HG03565 (cell line): ENCODE results near the gene SSBP3.

ENCODE experiments used
- ATAC-seq: cut with Tn5 transposase; IDR thresholded peaks from one replicate; pipeline ENCODE4 v1.9.1; 2021; ENCODE audit warnings: mild to moderate bottlenecking, moderate library complexity; ENCODE audit not compliant: unreplicated experiment

Gene SSBP3

DNA sequence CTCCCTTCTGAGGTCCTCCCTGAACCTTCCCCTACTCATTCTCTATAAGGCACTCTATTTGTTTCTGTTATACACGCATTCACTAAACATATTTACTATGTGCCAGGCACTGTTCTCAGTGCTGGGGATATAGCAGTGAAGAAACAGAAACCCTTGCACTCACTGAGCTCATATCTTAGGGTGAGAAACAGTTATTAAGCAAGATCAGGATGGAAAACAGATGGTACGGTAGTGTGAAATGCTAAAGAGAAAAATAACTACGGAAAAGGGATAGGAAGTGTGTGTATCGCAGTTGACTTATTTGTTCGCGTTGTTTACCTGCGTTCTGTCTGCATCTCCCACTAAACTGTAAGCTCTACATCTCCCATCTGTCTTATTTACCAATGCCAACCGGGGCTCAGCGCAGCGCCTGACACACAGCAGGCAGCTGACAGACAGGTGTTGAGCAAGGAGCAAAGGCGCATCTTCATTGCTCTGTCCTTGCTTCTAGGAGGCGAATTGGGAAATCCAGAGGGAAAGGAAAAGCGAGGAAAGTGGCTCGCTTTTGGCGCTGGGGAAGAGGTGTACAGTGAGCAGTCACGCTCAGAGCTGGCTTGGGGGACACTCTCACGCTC is 206.9 kb downstream of the SSBP3 start:
- peak; percentile 2 for ATAC-seq

DNA sequence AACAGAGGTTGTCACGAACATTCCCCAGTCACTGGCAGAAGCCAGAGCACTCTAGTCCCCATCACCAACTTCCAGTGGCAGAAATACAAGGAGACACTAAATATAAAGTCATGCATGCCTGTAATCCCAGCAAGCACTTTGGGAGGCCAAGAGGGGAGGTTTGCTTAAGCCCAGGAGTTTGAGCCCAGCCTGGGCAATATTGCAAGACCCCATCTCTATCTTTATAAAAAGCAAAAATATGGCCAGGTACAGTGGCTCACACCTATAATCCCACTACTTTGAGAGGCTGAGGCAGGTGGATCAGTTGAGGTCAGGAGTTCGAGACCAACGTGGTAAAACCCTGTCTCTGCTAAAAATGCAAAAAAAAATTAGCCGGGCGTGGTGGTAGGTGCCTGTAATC is 212.7 kb downstream of the SSBP3 start:
- no peak for ATAC-seq

DNA sequence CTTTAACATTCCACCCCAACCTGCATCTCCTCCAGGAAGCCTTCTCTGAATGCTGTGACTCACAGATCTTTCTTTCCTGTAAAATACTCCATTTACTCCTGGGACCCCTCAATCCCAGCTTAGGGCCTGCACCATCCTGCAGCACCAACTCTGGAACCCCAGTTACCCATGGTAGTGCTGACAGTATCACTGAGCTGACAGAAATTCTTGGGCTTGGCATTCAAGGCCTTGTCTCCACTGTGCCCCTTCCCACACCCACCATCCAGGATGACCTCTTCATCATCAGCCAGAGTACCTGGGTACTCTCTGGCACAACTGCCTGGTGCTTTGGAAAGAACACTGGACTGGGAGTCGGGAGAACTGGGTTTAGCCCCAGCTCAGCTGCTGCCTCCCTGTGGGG is 214.7 kb downstream of the SSBP3 start:
- no peak for ATAC-seq

DNA sequence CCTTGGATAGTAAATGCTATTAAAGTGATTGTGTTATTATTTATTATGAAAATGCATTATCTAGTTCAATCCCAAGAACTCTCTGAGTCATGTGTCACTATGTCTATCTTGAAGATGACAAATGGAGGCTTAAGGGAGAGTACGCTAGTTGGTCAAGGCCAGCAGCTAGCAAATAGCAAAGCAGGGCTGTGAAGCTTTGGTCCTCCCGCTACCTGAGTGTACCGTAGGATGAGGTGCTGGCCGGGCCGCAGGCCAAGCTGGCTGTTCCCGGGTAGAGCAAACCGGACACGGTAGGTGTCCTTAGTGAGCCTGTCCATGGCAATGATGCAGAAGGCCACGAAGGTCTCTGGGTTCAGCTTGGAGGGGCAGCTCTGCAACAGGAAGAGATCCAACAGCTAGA is 215.7 kb downstream of the SSBP3 start:
- ATAC-seq, result no peak

DNA sequence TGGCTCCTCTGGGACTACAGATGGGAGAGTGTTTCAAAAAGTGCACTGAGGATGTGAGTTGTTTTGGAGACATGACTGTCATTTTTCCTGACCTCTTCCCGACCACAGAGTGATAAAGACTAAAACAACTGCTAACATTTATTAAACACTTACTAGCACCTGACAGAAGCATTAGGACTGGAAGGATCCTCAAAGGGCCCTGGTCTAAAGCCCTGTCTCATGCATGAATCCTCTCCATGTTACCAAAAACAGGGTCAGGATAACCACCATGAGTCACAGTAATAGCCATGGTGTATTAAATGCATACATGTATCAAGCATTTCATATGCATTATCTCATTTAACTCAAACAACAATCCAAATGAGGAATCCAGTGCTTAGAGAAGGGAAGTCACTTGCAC is 217.9 kb downstream of the SSBP3 start:
- ATAC-seq, result no peak

DNA sequence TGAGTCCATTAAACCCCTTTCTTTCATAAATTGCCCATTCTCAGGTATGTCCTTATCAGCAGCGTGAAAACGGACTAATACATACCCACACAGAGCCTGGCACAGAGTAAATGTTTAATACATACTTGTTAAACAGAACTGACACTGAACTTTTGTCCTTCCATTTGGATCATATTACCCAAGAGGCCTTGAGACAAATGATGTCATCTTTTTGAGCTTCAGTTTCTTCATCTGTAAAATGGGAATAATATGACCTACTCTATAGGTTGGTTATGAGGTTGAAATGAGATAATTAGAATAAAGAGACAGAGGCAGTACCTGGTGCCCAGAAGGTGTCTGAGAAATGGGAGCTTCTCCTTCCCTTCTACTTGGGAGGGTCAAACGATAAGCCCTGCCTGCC is 220.1 kb downstream of the SSBP3 start:
- ATAC-seq, result no peak

DNA sequence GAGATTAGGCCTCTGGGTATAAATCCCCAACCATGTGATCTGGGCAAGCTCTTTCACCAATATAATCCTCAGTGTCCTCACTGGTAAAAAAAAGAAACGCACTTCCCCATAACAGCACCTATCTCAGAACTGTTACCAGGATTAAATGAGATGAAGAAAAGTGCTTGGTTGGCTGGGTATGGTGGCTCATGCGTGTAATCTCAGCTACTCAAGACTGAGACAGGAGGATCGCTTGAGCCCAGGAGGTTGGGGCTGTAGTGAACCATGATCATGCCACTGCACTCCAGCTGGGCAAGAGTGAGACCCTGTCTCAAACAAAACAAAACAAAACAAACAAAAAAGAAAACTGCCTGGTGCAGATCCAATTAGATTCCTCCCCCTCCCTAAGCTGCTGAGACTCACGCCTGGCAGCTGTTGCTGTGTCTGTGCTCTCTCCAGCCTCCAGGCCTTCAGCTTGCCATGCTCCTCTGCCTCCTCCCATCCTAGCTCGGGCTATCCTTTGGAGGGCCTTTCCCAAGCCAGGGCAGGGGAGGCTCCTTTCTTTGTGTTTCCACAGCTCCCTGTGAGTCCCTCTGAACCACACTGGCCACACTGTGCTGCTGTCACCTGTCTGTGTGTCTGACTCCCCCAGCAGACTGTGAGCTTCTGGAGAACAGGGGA is 225.4 kb downstream of the SSBP3 start:
- ATAC-seq, result no peak

DNA sequence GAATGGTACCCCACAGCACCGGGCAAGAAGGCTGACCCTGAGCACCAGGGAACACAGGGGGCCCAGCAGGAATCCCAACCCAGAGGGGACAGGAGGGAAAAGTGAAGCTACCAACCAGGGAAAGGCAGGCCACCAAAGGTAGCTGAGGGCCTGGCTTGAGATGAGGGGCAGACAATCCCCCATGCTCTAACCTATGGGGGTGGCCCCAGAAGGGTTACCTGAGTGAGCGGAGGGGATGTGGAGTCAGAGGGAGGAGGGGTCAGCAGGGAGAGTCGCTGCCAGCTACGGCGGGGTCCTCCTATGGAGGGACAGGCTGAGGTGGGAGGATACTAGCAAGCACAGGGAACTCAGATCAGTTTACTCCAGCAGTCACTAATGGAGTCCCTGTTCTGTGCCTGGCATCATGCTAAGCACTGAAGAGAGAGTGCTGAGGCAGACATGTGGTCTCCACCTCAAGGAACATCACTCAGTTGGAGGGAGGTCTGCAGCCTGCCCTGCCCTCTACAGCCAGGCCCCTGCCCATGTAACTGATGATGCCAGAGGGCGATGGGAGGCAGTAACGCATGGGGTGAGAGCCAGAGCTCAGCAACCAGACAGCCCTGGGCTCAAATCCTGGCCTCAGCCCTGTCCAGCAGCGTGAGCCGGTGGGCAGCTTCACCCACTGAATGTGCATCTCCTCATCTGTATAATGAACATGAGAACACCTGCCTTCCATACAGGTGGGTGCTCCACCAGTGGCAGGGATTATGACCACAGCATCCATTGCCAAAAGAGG is 227.7 kb downstream of the SSBP3 start:
- no peak for ATAC-seq

DNA sequence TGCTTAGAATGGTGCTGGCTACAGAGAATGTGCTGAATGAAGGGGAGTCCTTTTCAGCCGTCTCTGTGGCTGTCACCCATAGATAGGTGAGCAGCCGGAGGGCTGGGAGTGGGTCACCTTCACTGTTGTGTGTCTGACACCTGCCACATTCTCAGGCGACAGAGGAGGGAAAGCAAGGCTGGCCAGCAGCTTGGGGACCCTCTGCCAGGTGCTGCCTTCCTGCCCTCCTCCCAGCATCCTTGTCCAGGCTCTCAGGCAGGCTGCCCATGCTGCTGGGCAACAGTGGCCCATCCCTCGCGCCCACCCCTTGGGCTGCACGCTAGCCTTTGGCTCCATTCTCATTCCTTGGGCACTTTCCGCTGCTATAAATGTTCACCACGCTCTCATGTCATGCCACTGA is 228.5 kb downstream of the SSBP3 start:
- no peak for ATAC-seq

DNA sequence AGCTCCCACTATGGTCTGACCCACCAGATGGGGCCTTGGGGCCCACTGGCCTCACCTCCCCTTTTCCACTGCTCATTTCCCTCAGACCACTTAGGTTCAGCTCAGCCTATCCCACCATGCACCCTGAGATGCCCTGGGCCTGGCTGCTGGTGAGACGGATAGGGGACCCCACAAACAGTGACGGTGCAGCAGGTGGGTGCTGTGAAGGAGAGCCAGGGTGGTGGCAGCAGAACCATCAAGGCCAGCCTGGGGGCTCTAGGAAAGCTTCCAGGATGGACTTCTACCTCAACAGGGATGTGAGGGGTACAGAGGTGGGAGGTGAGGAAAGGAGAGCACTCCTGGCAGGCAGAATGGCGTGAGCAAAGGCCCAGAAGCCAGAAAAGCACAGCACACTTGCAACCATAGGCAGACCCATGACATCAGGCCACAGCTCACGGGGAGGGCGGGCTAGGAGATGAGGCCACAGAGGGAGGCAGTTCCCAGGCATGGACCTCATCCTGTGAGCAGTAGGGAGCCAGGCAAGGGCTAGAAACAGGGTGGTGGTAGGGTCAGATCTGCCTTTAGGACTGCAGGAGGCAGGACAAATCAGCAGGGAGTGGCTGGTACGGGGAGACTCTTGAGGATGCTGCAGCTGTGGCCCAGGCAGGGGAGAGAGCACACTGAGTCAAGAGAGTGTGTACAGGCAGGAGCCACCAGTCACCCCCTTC is 229.4 kb downstream of the SSBP3 start:
- no peak for ATAC-seq
